ENCODE data around the gene CHD9. TPM values are rescaled to one million over a fixed set of nuclear protein-coding genes. Genes with fewer than 3 reads are reported as not detected.
"Not testable (repeated sequence)": the region's sequence is repeated elsewhere in the genome, so short reads cannot be mapped to it uniquely, and the experiment has no call there.

Gene CHD9
- total RNA-seq, 1 experiment from 2014 or later = 25.4 TPM

DNA sequence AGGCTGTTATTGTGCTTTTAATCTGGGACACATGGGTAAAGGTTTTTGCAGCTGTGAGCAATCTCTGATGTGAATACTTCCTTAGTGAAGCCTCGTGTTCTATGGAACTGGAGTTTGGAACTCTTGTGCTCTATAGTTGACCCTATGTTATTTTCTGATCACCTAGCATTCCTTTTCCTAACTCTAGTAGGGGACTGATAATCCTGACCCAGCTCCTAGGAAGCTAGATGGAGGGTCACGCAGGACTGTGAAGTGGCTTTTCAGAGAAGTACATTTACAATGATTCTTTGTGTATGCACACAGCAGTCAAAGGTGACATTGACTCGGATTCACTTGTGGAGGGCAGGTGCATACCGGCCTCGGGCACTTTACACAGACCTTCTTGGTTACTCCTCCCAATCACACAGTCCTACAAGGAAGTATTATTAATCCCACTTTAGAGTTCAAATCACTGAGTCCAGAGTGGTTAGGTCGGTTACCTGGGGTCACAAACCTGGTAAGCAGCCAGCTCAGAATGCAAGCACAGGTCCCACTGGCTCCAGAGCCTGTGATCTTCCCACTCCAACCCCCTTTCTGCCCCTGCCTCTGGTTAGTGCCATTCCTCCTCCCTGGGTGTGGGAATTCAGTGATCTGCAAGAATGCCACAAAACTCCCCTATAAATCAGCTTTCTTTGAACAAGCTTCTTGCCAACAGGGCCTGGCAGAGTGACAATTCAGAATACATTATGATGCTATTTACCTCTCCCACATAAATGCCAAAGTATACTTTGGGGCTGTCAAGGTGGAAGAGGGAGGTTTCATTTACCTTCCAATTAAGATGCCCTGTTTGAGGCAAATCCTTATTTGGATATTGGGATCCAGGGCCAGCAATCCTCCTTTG is 9.2 kb upstream of the CHD9 start:
- ATAC-seq (no peak), DNase-seq (ENCODE audit: low read depth, low spot score) (no peak)
- in situ Hi-C loops (cut with HindIII; ENCODE audit: low pct_unique_long_range_greater_than_20kb, low sequenced_read_pairs) = no loop called here
- ChIA-PET POLR2A (no interaction called here), CTCF (no interaction called here)
- no TSS peak for BruUV-seq (replicated peaks)
- Histone ChIP-seq H3K9me3 (ENCODE audit: control insufficient read depth, insufficient read depth, low read depth, low read length) (no peaks in the 10 kb centered on the region), H3K36me3 (ENCODE audit: control insufficient read depth, insufficient read depth, low read length) (no peaks in the 10 kb centered on the region), H3K27ac (ENCODE audit: low read length) (no peak overlapping the region), H3K4me1 (ENCODE audit: control insufficient read depth, insufficient read depth, low read length) (no peaks in the 10 kb centered on the region), H3K27me3 (ENCODE audit: control insufficient read depth, insufficient read depth, low read length) (no peaks in the 10 kb centered on the region), H3K4me3 (ENCODE audit: low read depth in 2 of 2, low read length in 2 of 2) (no peak overlapping the region)
- no peak for TF ChIP-seq POLR2AphosphoS5 (IDR thresholded peaks at IDR 0.05; ENCODE audit: low read depth, low read length)
- TF ChIP-seq, protein P1, sequence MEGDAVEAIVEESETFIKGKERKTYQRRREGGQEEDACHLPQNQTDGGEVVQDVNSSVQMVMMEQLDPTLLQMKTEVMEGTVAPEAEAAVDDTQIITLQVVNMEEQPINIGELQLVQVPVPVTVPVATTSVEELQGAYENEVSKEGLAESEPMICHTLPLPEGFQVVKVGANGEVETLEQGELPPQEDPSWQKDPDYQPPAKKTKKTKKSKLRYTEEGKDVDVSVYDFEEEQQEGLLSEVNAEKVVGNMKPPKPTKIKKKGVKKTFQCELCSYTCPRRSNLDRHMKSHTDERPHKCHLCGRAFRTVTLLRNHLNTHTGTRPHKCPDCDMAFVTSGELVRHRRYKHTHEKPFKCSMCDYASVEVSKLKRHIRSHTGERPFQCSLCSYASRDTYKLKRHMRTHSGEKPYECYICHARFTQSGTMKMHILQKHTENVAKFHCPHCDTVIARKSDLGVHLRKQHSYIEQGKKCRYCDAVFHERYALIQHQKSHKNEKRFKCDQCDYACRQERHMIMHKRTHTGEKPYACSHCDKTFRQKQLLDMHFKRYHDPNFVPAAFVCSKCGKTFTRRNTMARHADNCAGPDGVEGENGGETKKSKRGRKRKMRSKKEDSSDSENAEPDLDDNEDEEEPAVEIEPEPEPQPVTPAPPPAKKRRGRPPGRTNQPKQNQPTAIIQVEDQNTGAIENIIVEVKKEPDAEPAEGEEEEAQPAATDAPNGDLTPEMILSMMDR (IDR thresholded peaks at IDR 0.05) = no peak
- TF ChIP-seq, protein P2, sequence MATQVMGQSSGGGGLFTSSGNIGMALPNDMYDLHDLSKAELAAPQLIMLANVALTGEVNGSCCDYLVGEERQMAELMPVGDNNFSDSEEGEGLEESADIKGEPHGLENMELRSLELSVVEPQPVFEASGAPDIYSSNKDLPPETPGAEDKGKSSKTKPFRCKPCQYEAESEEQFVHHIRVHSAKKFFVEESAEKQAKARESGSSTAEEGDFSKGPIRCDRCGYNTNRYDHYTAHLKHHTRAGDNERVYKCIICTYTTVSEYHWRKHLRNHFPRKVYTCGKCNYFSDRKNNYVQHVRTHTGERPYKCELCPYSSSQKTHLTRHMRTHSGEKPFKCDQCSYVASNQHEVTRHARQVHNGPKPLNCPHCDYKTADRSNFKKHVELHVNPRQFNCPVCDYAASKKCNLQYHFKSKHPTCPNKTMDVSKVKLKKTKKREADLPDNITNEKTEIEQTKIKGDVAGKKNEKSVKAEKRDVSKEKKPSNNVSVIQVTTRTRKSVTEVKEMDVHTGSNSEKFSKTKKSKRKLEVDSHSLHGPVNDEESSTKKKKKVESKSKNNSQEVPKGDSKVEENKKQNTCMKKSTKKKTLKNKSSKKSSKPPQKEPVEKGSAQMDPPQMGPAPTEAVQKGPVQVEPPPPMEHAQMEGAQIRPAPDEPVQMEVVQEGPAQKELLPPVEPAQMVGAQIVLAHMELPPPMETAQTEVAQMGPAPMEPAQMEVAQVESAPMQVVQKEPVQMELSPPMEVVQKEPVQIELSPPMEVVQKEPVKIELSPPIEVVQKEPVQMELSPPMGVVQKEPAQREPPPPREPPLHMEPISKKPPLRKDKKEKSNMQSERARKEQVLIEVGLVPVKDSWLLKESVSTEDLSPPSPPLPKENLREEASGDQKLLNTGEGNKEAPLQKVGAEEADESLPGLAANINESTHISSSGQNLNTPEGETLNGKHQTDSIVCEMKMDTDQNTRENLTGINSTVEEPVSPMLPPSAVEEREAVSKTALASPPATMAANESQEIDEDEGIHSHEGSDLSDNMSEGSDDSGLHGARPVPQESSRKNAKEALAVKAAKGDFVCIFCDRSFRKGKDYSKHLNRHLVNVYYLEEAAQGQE (IDR thresholded peaks at IDR 0.05; ENCODE audit: insufficient read depth in 1 of 2, low read depth in 2 of 2, low read length in 1 of 2) = no peak
- no peak for TF ChIP-seq SIN3A (IDR thresholded peaks at IDR 0.05; ENCODE audit: borderline replicate concordance, insufficient read depth, low read depth, low read length)
- TF ChIP-seq TCF7L2 (IDR thresholded peaks at IDR 0.05; ENCODE audit: low read depth, low read length) = no peak
- intact Hi-C loops (cut with micrococcal nuclease; ENCODE audit: unreplicated experiment) = no loop called here

DNA sequence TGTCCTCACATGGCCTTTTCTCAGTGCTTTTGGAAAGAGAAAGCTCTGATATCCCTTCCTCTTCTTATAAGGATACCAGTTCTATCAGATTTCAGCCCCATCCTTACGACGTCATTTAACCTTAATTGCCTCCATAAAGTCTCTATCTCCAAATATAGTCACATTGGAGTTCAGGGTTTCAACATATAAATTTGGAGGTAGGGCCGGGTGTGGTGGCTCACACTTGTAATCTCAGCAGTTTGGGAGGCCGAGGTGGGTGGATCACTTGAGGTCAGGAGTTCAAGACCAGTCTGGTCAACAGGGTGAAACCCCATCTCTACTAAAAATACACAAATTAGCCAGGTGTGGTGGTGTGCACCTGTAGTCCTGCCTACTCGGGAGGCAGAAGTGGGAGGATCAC is 7.3 kb upstream of the CHD9 start:
- BruUV-seq (replicated peaks); H3K4me3 ChIP-seq (ENCODE audit: low read depth in 2 of 2, low read length in 2 of 2); H3K27me3 ChIP-seq (ENCODE audit: control insufficient read depth, insufficient read depth, low read length); H3K27ac ChIP-seq (ENCODE audit: low read length); H3K9me3 ChIP-seq (ENCODE audit: control insufficient read depth, insufficient read depth, low read depth, low read length); in situ Hi-C loops (cut with HindIII; ENCODE audit: low pct_unique_long_range_greater_than_20kb, low sequenced_read_pairs); ATAC-seq; CTCF ChIA-PET; intact Hi-C loops (cut with micrococcal nuclease; ENCODE audit: unreplicated experiment); POLR2A ChIA-PET; H3K36me3 ChIP-seq (ENCODE audit: control insufficient read depth, insufficient read depth, low read length); DNase-seq (ENCODE audit: low read depth, low spot score); H3K4me1 ChIP-seq (ENCODE audit: control insufficient read depth, insufficient read depth, low read length): not testable (repeated sequence)
